Stimulated activated CD4-positive, alpha-beta T cell treated with anti-CD3 and anti-CD28 coated beads, Interleukin-4, amount 100 ng/mL, for 1 hour (primary cell): ENCODE measurements around the gene MED15.

Experiments
- DNase-seq: peaks from one replicate; pipeline ENCODE4 v3.0.0-alpha.2; 2020

The MED15 gene

DNA sequence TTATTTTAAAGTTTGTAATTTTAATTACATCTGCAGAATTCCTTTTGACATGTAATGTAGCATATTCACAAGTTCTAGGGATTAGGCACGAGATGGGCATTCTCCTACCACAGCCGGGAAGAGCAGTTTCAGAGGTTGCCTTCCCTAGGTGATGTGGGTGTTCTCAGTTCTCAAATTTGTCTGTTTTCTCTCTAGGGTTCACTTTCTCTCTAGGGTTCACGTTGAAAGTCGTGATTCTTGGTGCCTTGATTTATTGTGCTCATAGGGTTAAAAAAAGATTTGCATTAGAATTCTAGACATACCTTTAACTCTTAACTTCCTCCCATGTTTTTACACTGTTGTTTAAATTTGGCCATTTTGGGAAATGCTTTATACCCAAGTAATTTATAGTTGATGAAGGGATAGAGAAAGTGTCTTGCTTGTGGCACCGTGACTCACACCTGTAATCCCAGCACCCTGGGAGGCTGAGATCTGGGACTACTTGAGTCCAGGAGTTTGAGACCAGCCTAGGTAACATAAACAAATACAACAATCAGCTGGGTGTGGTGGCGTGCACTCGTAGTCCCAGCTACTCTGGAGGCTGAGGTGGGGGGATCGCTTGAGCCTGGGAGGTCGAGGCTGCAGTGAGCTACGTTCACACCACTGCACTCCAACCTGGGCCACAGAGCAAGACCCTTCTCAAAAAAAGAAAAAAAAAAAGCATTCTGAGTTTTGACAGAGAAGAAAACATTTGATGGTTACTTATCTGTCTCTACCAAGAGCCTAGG is 3.6 kb downstream of the MED15 start:
- DNase-seq: no peak

DNA sequence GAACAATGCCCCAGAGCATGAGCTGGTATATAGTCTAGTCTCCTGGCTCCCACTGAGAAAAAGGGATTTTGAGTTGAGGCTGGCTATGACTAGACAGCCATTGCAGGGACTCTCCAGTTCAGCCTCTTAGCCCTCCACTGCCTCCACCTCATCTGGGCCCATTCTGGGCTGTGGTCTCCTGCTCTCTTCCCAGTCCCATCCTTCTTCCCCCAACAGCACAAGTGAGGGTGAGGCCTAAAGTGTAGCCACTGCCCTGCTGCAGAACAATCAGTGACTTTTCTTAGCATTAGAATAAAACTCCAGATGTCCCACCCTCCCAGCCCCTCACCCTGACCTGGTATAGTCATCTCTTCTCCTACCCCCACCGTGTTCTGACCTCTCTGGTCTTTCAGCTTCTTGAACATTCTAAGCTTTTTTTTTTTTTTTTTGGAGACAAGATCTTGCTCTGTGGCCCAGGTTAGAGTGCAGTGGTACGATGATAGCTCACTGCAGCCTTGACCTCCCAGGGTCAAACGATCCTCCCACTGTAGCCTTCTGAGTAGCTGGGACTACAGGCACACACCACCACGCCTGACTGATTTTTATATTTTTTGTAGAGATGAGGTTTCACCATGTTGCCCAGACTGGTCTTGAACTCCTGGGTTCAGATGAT is 4.3 kb downstream of the MED15 start:
- DNase-seq: no peak

DNA sequence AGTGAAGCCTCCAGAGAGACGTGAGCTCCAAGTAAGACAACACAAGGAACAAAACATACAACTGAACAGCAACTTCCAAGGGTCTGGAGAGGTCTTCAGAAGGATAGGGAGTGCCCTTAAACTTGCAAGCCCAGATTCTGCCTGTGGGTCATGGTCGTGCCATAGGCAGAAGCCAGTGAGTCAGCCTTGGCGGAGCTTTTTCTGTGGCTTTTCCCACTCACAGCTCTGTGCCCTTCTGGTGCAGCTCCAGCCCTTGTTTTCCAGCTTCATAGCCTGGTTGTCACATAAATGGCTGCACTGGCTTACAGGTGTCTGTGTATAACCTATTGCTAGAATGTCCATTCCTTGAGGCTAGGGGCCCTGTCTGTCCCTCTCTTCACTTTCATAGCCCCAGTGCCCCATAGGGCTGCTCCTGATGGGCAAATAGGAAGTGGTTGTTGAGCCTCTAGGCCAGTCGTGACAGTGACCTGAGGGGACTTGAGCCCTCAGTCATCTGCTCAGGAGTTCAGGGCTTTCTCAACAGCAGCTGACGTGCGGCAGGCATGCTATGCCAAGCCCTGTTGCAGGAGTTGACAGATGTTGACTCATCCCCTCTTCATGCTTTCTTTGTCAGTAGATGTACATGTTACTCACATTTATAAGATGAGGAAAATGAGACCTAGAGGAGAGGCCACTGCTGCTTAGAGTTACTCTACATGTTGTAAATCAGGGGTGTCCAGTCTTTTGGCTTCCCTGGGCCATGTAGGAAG is 7.4 kb downstream of the MED15 start:
- DNase-seq: no peak

DNA sequence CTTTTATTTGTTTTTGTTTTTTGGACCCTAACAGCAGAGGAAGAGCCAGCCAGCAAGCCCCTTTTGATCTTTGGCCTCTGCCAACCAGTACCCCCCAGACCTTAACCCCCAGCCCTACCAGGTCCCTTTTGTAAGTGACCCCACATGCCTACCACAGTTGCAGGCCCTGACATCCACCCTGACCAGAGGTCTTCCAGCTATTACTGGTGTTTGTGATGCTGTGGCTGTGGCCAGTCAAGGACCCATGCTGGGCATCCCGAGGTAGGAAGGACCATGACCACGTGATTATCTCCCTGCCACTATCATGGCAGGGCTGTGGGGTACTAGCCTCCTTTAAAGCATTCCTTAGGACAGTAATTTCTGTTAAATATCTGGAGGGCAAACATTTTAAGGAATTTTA is 9.0 kb downstream of the MED15 start:
- DNase-seq: no peak

DNA sequence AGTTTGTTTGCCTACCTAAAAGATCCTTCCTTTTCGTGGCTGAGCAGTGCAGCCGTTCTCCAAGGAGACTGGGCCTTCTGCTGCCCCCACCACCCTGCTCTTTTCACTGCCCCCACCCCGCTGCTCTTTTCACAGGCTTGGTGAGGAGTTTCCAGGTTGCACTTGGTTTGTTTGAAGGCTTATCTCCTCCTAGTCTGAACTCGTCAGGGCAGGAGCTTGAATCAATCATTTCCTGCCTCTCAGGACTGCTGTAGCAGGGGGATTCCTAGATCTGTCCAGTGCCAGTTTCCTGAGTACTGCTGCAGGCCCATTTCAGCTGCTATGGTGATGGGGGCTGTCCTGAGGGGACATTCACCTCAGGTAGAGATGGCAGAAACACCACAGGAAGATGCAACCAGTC is 10.0 kb downstream of the MED15 start:
- no peak for DNase-seq

DNA sequence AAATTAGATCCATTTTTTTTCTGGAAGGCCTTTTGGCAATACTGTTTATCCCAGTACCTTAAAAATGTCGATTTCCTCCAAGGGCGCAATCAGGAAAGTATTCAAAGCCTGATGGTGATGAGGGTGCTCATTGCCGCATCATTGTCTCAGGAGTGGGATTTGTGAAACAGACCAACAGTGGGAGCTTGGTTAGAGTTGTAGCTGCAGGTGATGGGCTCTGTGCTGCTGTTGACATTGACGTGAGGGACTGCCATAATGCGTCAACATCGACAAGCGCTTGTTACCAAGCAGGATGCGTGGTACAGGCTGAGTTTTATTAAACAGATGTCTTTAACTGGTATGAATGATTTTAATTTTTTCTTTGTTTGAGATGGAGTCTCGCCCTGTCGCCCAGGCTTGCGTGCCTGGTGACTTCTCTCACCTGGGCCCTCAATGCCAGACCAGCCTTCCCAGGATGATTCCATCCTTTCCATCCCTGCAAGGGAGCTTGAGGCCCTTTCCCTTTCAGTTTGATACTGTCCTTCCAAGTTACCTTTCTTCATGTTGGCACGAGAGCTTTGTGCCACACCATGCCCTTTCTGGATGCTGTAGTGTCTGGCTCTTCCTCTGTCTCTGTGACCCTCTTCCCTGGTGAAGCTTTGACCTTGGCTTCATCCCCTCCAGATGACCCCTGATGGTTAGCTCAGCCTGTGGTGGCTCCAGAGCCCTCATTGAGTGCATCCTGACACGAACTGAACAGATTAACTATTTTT is 10.6 kb downstream of the MED15 start:
- DNase-seq: no peak

DNA sequence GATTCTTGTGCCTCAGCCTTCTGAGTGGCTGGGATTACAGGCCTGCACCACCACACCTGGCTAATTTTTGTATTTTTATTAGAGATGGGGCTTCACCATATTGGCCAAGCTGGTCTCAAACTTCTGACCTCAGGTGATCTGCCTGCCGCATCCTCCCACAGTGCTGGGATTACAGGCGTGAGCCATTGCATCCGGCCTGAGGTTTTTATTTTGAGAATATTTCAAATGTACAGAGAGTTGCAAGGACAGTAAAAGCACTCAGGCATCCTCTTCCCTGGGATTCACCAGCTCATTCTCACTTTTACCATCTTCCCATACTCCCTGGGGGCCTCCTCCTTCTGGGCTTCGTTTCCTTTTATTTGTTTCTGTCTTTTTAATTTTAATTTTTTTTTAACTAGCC is 12.1 kb downstream of the MED15 start:
- no peak for DNase-seq

DNA sequence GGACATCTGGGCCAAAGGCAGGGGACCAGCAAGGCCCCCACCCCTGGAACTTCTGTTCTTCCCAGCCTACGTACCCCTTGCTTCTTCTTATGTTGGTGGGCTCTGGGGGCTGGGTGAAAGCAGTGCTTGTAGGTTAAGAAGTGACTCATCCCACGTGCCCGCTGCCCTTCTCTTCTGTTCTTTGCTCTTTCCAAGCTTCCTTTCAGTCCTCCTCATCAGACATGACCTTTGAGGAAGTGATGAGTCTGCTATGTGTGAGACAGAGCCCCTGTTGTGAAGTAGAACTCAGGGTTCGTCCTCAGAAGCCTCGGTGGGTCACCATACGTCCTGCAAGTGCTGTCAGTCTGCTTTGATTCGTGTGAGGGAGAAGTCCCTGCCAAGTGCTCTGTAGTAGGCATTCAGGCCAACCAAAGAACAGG is 12.7 kb downstream of the MED15 start:
- DNase-seq: peak; percentile 13

DNA sequence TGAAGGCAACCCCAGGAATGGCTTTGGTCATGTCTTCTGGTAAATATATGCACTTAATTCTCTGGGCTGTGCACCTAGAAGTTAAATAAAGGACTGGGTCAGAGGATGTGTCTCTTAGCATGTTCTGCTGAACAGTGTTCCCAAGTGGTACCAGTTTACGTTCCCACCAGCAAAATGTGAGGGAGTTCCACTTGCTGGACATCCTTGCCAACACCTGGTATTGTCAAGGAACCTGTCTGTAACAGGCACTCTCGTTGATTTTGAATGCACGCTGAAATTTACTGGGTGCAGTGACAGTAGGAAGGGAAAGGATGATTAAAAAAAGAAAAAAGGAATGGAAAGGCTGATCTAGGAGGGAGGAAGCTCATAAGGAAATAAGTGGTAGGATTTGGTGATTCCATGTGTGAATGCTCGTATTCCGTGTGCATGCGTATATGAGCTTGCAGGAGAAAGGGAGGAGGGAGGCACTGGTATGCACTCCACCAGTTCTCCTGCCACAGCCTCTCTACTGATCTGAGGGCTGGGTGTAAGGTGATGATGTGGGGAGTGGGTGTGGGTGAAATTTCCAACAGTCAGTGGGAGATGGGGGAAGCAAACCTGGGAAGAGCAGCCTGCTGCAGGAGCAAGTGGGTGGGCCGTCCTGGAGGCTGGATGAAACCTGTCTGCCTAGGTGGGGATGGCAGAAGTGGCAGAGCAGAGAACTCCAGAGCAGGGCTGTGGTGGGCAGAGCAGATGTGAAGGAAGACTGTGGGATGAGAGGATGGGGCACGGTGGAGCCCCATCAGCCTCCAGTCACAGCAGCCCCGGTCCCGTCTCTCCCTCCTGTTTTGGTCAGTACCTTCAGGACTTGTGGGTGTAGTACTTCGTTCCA is 15.0 kb downstream of the MED15 start:
- no peak for DNase-seq

DNA sequence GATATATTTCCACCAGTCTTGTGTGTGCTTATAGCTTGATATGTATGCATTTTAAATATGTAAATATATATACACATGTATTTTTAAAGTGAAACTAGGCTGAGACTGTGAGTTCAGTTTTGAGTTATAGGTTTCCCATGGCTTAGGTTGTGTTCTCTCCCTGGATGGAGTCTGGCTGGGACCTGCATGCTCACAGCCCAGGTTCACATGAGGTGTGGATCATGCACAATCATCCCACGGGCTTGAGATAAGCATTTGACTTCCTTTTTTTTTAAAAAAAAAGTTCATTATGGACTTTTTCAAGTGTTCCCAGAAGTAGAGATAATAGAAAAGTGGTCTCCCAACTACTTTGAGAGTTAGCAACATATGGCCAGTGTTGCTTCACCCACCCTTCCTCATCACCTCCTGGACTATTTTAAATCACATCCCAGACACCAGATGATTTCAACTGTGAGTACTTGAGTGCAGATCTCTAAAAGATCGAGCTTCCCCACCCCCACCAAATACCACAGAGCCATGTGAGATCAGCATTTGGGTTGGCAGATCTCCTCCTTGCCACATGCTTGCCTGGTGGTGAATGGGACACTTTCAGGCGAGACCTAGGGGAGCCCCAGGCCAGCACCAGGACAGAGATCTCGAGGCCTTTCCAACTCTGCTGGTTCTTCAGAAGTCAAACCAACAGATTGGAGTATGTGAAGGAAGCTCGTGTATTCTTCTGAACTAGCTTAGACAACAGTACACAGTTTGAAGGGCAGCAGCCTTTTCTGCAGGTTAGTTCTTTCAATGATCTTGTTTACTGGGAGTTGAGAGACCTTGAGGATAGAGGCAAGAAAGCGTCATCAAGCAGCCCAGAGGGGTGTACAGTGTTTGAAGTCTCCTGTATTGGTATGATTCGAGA is 15.9 kb downstream of the MED15 start:
- DNase-seq: no peak

DNA sequence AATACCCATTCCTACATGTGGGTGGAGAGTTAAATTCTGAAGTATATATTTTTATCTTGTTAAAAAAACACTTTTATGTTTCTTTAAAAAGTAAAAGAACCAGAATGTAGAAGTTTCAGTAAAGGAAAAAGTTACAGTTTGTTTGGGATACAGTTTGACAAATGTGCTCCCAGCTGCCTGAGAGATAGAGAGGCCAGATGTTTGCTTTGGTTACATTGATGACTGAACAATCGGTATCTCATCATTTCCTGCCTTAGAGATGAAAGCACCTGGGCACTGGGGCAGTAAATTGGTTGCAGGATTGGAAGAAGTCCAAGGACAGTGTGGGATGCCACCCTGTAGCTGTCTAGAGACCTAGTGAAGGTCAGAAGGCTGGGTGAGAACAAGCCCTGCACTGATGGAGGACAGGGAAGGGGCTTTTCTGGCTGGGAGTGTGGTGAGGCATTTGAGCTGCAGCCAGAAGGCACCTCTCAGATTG is 16.6 kb downstream of the MED15 start:
- no peak for DNase-seq

DNA sequence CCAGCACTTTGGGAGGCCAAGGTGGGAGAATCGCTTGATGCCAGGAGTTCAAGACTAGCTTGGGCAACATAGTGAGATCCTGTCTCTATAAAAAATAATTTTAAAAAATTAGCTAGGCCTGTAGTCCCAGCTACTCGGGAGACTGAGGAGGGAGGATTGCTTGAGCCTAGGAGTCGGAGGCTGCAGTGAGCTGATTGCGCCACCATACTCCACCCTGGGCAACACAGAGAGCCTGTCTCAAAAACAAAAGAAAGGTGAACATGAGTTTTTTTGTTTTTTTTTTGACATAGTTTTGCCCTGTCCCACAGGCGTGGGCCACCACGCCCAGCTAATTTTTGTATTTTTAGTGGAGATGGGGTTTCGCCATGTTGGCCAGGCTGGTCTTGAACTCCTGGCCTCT is 17.6 kb downstream of the MED15 start:
- DNase-seq: no peak

DNA sequence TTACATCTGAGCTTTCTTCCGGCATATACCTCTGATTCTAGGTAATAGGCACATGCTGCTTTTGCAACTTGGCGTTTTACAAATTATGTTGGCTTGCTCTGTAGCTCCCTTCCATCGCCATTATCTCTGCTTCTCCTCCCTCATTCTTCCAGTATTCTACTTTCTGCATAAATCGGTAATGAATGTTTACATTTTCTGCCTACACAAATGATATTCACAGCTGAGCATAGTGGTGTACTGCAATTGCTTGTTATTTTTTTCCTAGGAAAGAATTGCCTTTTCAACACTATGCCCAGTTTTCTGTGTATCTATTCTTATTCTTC is 18.9 kb downstream of the MED15 start:
- DNase-seq: no peak

DNA sequence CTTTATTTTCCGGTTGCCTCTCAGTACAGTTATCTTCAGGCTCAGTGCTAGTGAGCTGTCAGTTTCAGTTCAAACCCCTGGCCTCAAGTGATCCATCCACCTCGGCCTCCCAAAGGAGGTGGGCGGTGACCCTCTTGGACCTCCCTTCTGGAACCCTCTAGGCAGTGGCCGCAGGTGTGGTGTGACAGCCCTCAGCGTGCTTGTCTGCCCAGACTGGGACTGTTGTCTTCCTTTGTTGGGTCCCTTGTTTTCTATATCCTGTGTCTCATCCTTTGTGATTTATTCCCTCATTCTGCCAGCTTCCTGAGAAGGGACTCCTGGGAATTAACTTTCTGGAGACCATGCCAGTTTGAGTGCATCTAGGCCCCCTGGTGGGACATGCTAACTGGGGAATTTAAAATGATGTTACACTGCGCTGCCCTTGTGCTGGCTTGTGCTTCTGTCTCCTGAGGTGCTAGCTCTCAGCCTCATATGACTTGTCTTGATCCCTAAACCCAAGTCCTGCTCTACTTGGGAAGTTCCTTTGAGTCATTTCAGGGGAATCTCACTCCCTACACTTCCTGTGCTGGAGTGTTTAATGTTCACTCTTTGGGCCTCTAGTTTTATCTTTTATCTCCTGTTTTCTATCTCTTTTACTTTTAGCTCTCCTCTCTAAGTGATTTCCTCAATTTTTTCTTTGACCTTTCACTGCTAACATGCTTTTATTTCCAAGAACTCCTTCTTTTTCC is 19.4 kb downstream of the MED15 start:
- DNase-seq: no peak

DNA sequence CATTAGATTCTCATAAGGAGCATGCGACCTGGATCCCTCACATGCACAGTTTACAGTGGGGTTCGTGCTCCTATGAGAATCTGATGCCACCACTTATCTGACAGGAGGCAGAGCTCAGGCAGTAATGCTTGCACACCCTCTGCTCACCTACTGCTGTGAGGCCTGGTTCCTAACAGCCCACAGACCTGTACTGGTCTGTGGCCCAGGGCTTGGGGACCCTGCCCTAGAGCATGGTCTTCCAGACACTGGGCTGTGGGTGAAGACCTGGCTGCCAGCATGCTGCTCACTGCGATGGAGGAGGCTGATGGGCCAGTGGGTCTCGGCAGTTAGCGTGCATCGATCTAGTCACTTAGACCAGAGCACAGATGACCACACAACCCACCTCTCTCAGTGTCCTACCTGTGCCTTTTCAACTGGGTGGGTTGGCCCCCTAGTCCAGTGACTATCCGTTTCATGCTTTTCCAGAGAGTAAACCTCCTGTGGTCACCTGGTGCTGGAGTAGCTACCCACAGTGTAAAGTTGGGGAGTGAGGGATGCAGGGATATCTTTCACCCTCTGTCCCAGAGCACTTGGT is 21.1 kb downstream of the MED15 start:
- DNase-seq: no peak

DNA sequence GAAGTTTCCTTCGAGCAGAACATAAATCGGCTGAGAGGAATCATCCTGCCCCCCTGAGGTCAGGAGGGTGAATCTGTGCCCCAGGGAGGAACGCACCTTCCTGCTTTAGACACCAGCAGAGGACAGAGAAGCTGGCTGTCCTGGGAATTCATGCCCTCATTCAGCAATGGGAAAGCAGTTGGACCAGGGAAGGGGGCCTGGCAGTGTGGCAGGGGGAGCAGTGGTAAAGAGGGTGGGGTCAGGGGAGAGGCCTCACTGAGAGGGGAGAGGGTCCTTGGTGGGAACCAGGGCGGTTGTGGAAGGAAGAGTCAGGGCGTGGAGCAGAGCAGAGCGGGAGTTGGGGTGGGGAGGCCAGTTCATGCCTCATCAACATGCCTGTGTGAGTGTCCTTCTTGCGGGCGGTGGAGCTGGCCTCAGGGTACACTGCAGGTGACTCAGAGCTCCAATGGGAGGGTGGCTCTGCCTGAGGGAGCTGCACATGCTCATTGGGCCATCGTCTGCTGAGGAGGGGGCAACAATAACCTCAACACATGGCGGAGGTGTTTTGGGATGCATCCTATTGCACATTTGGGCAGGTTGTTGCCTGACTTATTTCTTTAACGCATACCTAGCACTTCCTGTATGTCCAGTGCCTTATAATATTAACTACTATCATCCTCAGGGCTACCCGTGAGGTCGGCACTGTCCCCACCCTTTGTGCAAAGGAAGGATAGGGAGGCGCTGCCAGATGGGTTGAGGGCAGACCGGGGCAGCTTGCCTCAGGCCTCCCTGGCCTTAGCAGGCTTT is 23.2 kb downstream of the MED15 start:
- DNase-seq: no peak

DNA sequence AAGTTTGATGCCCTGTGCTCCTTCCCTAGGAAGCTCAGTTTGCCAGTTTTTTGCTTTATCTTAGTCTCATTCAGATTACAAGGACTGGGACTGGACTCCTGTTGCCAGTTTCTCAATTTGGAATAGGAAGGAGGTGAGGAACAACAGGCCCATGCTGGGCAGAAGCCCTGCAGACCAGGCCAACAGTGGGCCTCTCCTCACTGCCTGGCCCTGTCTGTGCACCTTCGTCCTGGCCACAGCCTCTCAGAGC is 23.7 kb downstream of the MED15 start:
- no peak for DNase-seq

DNA sequence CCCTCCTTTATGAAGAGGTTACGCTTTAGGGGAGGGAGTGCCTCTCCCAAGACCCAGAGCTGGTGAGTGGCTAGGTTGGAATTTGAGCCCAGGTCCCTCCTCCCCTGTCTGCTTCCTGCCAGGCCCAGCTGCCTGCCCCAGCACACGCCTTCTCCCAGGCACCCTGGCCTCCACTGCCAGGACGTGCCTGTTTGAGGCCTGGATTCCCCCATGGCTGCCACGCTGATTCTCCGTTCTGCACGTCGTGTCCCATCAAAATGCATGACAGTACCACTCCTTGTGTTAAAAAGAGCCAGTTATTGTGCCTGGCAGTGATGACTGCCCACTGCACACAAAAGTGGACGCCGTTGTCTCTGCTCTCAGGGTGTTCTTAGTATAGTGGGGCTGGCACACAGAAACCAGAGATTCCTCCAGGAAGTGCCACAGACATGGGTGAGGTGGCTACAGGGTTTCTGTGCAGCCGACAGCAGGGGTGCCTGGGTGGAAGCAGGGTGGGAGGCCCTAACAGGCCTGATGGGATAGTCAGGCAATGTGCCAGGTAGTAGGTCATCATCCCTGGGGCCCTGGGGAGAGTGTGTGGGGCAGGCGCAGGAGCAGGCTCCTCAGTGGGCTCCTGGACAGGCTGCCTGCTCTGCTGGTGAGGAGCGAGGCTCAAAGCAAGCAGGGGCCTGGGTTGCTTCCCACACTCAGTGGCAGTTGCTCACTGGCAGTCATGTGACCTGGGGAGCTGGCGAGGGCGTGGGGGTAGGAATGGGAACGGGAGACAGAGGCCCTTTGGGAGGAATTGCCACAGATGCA is 24.2 kb downstream of the MED15 start:
- DNase-seq: no peak
